PC-9 (cell line): Measurements from ENCODE around the gene KBTBD12.

Experiments used
- EZH2 ChIP-seq: fragments of 200-600 bp; sonication (generic); IDR thresholded peaks from 2 replicates; pipeline ENCODE4 v1.8.0; 2017; ENCODE audit warnings: antibody characterized with exemption, low read depth
- TF ChIP-seq, protein P1 (sequence below): fragments of 200-600 bp; sonication (generic); conservative IDR thresholded peaks from 2 replicates; pipeline ENCODE4 v1.6.1; 2017; ENCODE audit warnings: mixed run types, antibody characterized with exemption, mild to moderate bottlenecking, moderate library complexity

GRCh38 chr3:127991681-127992080 lies 76.6 kb downstream of the KBTBD12 start:
- TF ChIP-seq, protein P1, sequence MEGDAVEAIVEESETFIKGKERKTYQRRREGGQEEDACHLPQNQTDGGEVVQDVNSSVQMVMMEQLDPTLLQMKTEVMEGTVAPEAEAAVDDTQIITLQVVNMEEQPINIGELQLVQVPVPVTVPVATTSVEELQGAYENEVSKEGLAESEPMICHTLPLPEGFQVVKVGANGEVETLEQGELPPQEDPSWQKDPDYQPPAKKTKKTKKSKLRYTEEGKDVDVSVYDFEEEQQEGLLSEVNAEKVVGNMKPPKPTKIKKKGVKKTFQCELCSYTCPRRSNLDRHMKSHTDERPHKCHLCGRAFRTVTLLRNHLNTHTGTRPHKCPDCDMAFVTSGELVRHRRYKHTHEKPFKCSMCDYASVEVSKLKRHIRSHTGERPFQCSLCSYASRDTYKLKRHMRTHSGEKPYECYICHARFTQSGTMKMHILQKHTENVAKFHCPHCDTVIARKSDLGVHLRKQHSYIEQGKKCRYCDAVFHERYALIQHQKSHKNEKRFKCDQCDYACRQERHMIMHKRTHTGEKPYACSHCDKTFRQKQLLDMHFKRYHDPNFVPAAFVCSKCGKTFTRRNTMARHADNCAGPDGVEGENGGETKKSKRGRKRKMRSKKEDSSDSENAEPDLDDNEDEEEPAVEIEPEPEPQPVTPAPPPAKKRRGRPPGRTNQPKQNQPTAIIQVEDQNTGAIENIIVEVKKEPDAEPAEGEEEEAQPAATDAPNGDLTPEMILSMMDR = no peak
- no peak for TF ChIP-seq EZH2
